Right cardiac atrium (tissue), 5 donors: Measurements from ENCODE around the gene MCC. TPM values are rescaled to one million over a fixed set of nuclear protein-coding genes. Genes with fewer than 3 reads are reported as not detected.

Experiments used
- ATAC-seq, 2 donors: fragments of 200-7000 bp; cut with Tn5 transposase; one replicate each; pipeline versions ENCODE4 v1.8.0 to v1.9.1; 2020; ENCODE audit warnings: moderate library complexity in 2 of 2, mild to moderate bottlenecking in 1 of 2
- DNase-seq, 3 donors: peaks; one replicate each; pipeline ENCODE4 v3.0.0-alpha.2; 2020
- H3K27ac ChIP-seq: one replicate; pipeline ENCODE4 v1.5.1; 2013; ENCODE audit warnings: mild to moderate bottlenecking, low read length, control low read depth, moderate library complexity
- H3K27me3 ChIP-seq: one replicate; pipeline ENCODE4 v1.6.1; 2013; ENCODE audit not compliant: control insufficient read depth, insufficient read depth
- H3K4me1 ChIP-seq: one replicate; pipeline ENCODE4 v1.6.1; 2013; ENCODE audit warnings: low read length; ENCODE audit not compliant: control insufficient read depth, insufficient read depth
- H3K4me3 ChIP-seq: one replicate; pipeline ENCODE4 v1.5.1; 2013; ENCODE audit warnings: low read length, control low read depth
- H3K9me3 ChIP-seq: one replicate; pipeline ENCODE4 v1.6.1; 2013; ENCODE audit warnings: low read length; ENCODE audit not compliant: control insufficient read depth
- WGBS: extraction: QIAGEN DNeasy Blood & Tissue Kit; methylation state at CpG from one replicate; pipeline ENCODE4 v1.1.7; 2013; 5-methylcytosine and 5-hydroxymethylcytosine counted together
- intact Hi-C, 4 donors: fragments of 100-400 bp; cut with DNase I; formaldehyde crosslinking; loops; one replicate each; pipeline versions ENCODE4 v1.11.0 to v1.14.0; 2022 to 2023
- polyA plus RNA-seq: library from polyadenylated mRNA; stranded (reverse); fragments of 200-250 nt; gene quantifications from one replicate; pipeline ENCODE4 v1.2.3, GENCODE V29; 2013
- total RNA-seq, 4 donors: library from RNA; stranded (reverse); fragmentation: NEBNext Ultra II Directional; extraction: Animal tissue kit (Norgen Biotek cat#: 25700); gene quantifications; one replicate each; pipeline ENCODE4 v1.2.1, GENCODE V29; 2021
- donor health status: healthy with polysubstance abuse.
- donor health status: DM: no; HTN: yes; CAD: no.
- donor health status: DM: no; HTN: no; CAD: no.
- donor health status: DM: no; HTN: yes; CAD: no; lungs with severe emphysema.
- donor health status: DM: yes; HTN: yes; CAD: no.

MCC gene
- total and polyA plus RNA-seq, 5 donors = 6.9 to 33.6 (median 27.0) TPM

DNA sequence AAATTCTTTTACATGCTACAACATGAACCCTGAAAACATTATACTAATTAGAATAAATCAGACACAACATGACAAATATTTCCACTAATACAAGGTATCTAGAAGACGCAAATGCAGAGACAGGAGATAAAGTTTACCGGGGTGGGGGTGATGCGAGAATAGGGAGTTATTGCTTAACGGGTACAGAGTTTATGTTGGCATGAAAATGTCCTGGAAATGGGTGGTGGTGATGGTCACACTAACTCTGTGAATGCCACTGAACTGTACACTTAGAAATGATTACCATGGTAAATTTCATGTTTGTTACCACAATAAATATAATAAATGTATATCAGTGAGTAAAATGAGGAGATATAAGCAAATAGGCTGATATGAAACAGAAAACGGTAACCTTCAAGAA, 378.9 kb downstream of the MCC start:
- DNase-seq (no peak), ATAC-seq (no peak)
- peaks cover 9% of the 10 kb centered on the region for H3K4me1 ChIP-seq
- no peaks in the 10 kb centered on the region for H3K27me3 ChIP-seq
- no peak overlapping the region for H3K4me3 ChIP-seq
- H3K9me3 ChIP-seq = no peaks in the 10 kb centered on the region
- H3K27ac ChIP-seq = no peak overlapping the region
- WGBS = 75% methylated on average over 5 of the region's 5 CpGs
- intact Hi-C loops = no loop called here

DNA sequence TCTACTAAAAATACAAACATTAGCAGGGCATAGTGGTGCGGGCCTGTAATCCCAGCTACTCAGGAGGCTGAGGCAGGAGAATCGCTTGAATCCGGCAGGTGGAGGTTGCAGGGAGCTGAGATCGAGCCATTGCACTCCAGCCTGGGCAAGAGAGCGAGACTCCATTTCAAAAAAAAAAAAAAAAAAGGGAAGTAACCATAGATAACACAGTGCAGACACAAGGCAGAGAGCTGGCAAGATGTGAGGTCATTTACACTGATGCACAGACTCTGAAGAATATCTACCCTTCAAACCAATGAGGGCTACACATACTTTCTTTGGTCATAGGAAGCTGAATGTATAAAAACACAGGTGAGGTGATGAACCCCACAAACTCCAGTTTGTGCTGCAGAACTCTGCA, 379.8 kb downstream of the MCC start:
- ATAC-seq = no peak
- Histone ChIP-seq H3K27me3 (no peaks in the 10 kb centered on the region), H3K4me3 (no peak overlapping the region), H3K27ac (no peak overlapping the region), H3K4me1 (peaks cover 9% of the 10 kb centered on the region), H3K9me3 (no peaks in the 10 kb centered on the region)
- WGBS = 96% methylated on average over 5 of the region's 5 CpGs
- intact Hi-C loops = no loop called here
- no peak for DNase-seq

DNA sequence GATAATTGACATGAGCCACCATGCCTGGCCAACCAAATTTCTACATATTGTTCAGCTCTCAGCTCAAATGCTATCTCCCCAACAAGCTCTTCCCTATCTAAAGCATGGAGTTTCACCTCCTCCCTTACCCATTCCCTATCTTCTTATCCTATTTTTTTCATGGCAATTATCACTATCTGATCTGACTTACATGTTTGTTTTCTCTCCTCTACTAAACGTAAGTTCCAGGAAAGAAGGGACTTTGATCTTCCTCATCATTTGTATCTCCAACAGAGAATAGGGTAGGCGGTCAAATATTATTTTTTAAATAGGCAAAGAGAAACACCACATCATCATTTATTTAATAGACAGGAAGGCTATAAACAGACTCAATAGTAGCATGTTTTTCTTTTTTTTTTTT, 381.4 kb downstream of the MCC start:
- no peaks in the 10 kb centered on the region for H3K9me3 ChIP-seq
- H3K27ac ChIP-seq = no peak overlapping the region
- intact Hi-C loops = no loop called here
- 81% methylated on average over 2 of the region's 2 CpGs for WGBS
- ATAC-seq (no peak), DNase-seq (no peak)
- no peak overlapping the region for H3K4me3 ChIP-seq
- H3K27me3 ChIP-seq = no peaks in the 10 kb centered on the region
- H3K4me1 ChIP-seq = no peaks in the 10 kb centered on the region

DNA sequence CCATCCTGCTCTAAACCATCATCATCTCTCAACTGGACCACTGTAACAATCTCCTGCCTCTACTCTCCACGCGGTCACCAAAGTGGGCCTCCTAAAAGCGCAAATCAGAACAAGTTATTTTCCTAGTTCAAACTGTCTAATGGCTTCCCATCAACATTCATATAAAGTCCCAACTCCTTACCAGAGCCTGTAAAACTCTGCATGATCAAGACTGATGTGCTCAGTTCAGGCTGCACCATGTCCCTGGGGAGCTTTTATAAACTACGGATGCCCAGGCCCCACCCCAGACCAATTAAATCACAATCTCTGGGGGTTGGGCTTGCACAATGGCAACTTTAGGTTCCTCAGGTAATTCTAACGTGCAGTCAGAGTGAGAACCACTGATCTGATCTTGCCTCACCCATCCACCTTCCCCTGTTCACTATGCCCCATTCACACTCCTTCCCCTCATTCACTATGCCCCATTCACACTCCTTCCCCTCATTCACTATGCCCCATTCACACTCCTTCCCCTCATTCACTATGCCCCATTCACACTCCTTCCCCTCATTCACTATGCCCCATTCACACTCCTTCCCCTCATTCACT, 382.5 kb downstream of the MCC start:
- intact Hi-C loops = no loop called here
- H3K9me3 ChIP-seq = no peaks in the 10 kb centered on the region
- DNase-seq (no peak), ATAC-seq (no peak)
- H3K27ac ChIP-seq = no peak overlapping the region
- H3K4me3 ChIP-seq = no peak overlapping the region
- no peaks in the 10 kb centered on the region for H3K27me3 ChIP-seq
- WGBS = 93% methylated on average over 5 of the region's 5 CpGs
- no peaks in the 10 kb centered on the region for H3K4me1 ChIP-seq

- no peak overlapping the region for H3K4me3 ChIP-seq
- H3K27ac ChIP-seq = no peak overlapping the region
- intact Hi-C loops = no loop called here
- no peaks in the 10 kb centered on the region for H3K4me1 ChIP-seq
- ATAC-seq (no peak), DNase-seq (no peak)
- H3K27me3 ChIP-seq = no peaks in the 10 kb centered on the region
- H3K9me3 ChIP-seq = no peaks in the 10 kb centered on the region
- 75% methylated on average over 3 of the region's 3 CpGs for WGBS
Observed at GRCh38 chr5:113103330-113103729, 384.9 kb downstream of the MCC start.

DNA sequence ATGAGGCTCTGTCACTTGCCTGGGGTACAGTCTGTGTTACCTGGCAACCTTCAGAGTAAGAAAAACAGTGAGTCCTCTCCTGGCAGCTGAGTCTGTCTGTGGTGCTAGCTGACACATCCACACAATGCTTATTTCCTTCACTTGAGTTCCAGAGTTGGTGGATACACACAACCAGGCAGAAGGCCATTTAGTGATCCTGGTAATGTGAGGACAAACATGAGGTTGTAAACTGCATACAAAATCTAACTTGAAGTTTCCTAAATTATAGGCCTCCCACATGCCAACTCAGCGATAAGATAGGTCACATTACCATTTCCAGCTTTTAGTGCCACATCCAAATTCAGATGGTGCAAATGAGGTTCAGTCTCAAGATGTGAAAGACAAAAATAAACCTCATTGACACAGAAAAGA, 386.1 kb downstream of the MCC start:
- H3K4me3 ChIP-seq = no peak overlapping the region
- H3K4me1 ChIP-seq = no peaks in the 10 kb centered on the region
- WGBS = 76% methylated on average over 1 of the region's 1 CpG
- no peak for DNase-seq
- intact Hi-C loops = no loop called here
- H3K9me3 ChIP-seq = no peaks in the 10 kb centered on the region
- H3K27ac ChIP-seq = no peak overlapping the region
- ATAC-seq = peak; percentile 82 to 86
- no peaks in the 10 kb centered on the region for H3K27me3 ChIP-seq

GRCh38 chr5:113100981-113101380, 387.3 kb downstream of the MCC start:
- H3K9me3 ChIP-seq = no peaks in the 10 kb centered on the region
- H3K4me1 ChIP-seq = peaks cover 2% of the 10 kb centered on the region
- H3K4me3 ChIP-seq = no peak overlapping the region
- no peaks in the 10 kb centered on the region for H3K27me3 ChIP-seq
- no peak for DNase-seq
- no peak overlapping the region for H3K27ac ChIP-seq
- intact Hi-C loops = no loop called here
- ATAC-seq = no peak
- WGBS = 92% methylated on average over 2 of the region's 2 CpGs

- Histone ChIP-seq H3K9me3 (no peaks in the 10 kb centered on the region), H3K27ac (no peak overlapping the region), H3K27me3 (no peaks in the 10 kb centered on the region), H3K4me1 (peaks cover 4% of the 10 kb centered on the region), H3K4me3 (no peak overlapping the region)
- intact Hi-C loops = no loop called here
- DNase-seq (no peak), ATAC-seq (no peak)
- 84% methylated on average over 4 of the region's 4 CpGs for WGBS
Observed at GRCh38 chr5:113099822-113100221, 388.4 kb downstream of the MCC start.

DNA sequence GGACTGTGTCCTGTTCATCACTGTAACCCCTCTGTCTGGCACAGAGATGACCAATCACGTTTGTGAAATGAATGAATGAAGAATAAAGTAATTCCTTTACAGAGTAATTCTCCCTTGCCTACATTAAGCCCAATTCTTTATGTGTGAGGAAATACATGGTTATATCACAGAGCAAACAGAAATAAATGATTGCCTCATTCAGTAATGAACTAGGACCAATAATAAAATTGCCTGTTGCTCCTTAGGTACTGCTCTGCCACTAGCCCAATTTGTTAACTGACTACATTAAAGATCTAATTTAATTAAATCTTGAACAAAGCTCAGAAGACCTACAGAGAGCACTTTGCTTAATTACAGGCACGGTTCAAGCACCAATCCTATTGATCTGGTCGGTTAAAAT, 389.9 kb downstream of the MCC start:
- ATAC-seq = no peak
- WGBS = 85% methylated on average over 3 of the region's 3 CpGs

DNA sequence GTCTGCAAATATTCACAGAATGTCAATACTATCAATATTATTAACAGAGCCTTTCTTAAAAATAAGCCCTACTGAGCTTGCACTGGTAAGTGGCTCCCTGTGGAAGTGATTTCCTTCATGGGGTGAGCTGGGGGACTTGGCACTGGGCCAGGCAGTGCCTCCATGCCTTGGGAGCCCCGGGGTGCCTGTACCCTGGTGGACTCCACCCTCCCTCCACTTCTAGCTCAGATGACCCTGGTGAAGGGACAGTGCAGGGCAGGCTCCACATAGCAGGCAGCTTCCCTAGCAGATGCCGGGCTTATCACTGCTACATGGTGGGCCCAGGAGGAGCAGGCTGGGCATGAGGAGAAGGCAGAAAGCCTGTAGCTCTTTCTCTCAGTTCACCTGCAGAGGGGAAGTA, 392.4 kb downstream of the MCC start:
- Histone ChIP-seq H3K27me3 (no peaks in the 10 kb centered on the region), H3K9me3 (no peaks in the 10 kb centered on the region), H3K4me3 (no peak overlapping the region), H3K4me1 (peaks cover 9% of the 10 kb centered on the region), H3K27ac (no peak overlapping the region)
- DNase-seq = peak in 1 of 3 donors; percentile 60
- peak; percentile 22 to 37 for ATAC-seq
- WGBS = 60% methylated on average over 2 of the region's 2 CpGs
- intact Hi-C loops = no loop called here

More for the DNA sequence above, 389.9 kb downstream of the MCC start:
- DNase-seq = no peak
- Histone ChIP-seq H3K4me3 (no peak overlapping the region), H3K9me3 (no peaks in the 10 kb centered on the region), H3K27me3 (no peaks in the 10 kb centered on the region), H3K4me1 (peaks cover 4% of the 10 kb centered on the region), H3K27ac (no peak overlapping the region)
- intact Hi-C loops = no loop called here

DNA sequence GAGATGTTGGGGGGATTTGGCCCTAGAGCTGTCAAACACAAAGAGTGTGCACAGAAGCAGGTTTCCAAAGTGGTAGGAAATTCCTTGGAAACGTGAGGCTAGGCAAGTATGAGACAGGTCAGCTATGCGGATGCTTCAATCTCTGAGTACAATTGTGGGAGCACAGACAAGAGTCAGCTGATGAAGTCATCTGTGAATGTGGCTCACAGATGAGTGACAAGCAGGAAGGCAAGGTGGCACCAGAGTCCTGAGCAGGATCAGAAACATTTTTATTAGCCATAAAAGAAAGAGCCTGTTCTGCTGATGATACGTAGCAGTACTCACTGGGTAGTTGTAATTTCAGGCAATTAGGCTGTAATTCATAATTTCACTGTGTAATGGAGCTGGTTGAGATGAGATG, 394.7 kb downstream of the MCC start:
- Histone ChIP-seq H3K27ac (no peak overlapping the region), H3K4me1 (peaks cover 16% of the 10 kb centered on the region), H3K4me3 (no peak overlapping the region), H3K27me3 (no peaks in the 10 kb centered on the region), H3K9me3 (no peaks in the 10 kb centered on the region)
- WGBS = 66% methylated on average over 3 of the region's 3 CpGs
- DNase-seq (no peak), ATAC-seq (peak in 1 of 2 donors; percentile 23)
- intact Hi-C loops = no loop called here

DNA sequence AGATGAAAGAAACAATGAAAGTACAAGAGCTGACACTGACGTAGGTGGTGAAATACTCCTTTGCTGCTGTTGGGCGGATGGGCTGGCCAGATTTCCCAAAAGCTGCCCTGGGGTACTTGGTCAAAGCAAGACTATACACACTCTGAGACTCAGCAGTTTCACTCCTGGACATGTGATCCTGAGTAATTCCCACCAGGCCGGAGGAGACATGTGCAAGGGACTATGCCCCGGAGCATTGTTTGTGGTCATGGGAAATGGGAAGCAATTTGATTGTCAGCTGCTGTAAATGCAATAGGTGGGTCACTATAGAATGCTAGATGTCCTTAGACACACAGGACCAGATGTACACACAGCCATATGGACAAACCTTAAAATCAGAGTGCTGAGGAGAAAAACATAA, 395.6 kb downstream of the MCC start:
- Histone ChIP-seq H3K9me3 (no peaks in the 10 kb centered on the region), H3K4me3 (no peak overlapping the region), H3K27me3 (no peaks in the 10 kb centered on the region), H3K4me1 (peaks cover 19% of the 10 kb centered on the region), H3K27ac (no peak overlapping the region)
- no peak for ATAC-seq
- WGBS = 48% methylated on average over 4 of the region's 4 CpGs
- intact Hi-C loops = no loop called here
- DNase-seq = no peak
